Stomach (tissue), 9 donors: ENCODE data around the gene TUBB2B. TPM values are rescaled to one million over a fixed set of nuclear protein-coding genes. Genes with fewer than 3 reads are reported as not detected.

Experiments used
- DNase-seq, 2 donors: peaks; one replicate each; pipeline versions ENCODE4 v3.0.0 to v3.0.0-alpha.2; 2013 to 2019
- H3K27ac ChIP-seq, 5 donors: fragments of 200-600 bp in 4 of 5; sonication (generic) in 4 of 5; one replicate each; pipeline ENCODE4 v1.5.1; 2013 to 2019; ENCODE audit warnings: mild to moderate bottlenecking in 1 of 5, moderate library complexity in 1 of 5
- H3K27me3 ChIP-seq, 3 donors: fragments of 200-600 bp; sonication (generic); one replicate each; pipeline ENCODE4 v1.5.1; 2017 to 2019; ENCODE audit warnings: mixed run types in 1 of 3
- H3K36me3 ChIP-seq, 4 donors: fragments of 200-600 bp; sonication (generic); 1 replicate in 3 of 4; 2 replicates in 1 of 4; pipeline ENCODE4 v1.5.1; 2016 to 2019
- H3K4me1 ChIP-seq, 4 donors: fragments of 200-600 bp; sonication (generic); one replicate each; pipeline ENCODE4 v1.5.1; 2016 to 2019
- H3K4me3 ChIP-seq, 4 donors: fragments of 200-600 bp; sonication (generic) in 3 of 4; one replicate each; pipeline ENCODE4 v1.5.1; 2016 to 2019; ENCODE audit warnings: mild to moderate bottlenecking in 1 of 4
- H3K9me3 ChIP-seq, 4 donors: fragments of 200-600 bp; sonication (generic); one replicate each; pipeline ENCODE4 v1.5.1; 2016 to 2019
- EP300 ChIP-seq: sonication (generic); formaldehyde crosslinking; IDR thresholded peaks from one replicate; pipeline ENCODE4 v1.6.1; 2017; ENCODE audit warnings: antibody characterized with exemption
- POLR2A ChIP-seq, 4 donors: fragments of 450-650 bp; IDR thresholded peaks; one replicate each; pipeline ENCODE4 v1.6.1; 2016; ENCODE audit warnings: antibody characterized with exemption in 4 of 4, control low read depth in 2 of 4, mild to moderate bottlenecking in 1 of 4, moderate library complexity in 1 of 4
- POLR2AphosphoS5 ChIP-seq, 3 donors: sonication (generic); formaldehyde crosslinking; IDR thresholded peaks; one replicate each; pipeline ENCODE4 v1.6.1; 2016; ENCODE audit warnings: antibody characterized with exemption in 3 of 3
- WGBS, 5 donors: extraction: QIAGEN DNeasy Blood & Tissue Kit in 3 of 5; methylation state at CpG; one replicate each; pipeline versions ENCODE4 v1.1.5 to v1.1.7; 2013 to 2018; 5-methylcytosine and 5-hydroxymethylcytosine counted together
- intact Hi-C: fragments of 100-400 bp; cut with DNase I; formaldehyde crosslinking; loops from one replicate; pipeline ENCODE4 v1.15.1; 2023; ENCODE audit warnings: low total_unique reads
- polyA plus RNA-seq, 3 donors: library from polyadenylated mRNA; stranded (reverse); fragments of 200-250 nt; gene quantifications; one replicate each; pipeline ENCODE4 v1.2.3, GENCODE V29; 2013
- total RNA-seq, 5 donors: library from RNA; depleted of rRNA; stranded (reverse); fragments of >200 nt; gene quantifications; one replicate each; pipeline versions ENCODE4 v1.1.0 to v1.2.3, GENCODE V29; 2014 to 2016
- TF ChIP-seq, protein P1 (sequence below), 7 experiments: fragments of 450-650 bp in 4 of 7; fragments of 200-600 bp in 3 of 7; sonication (generic) in 3 of 7; IDR thresholded peaks; one replicate each; pipeline ENCODE4 v1.5.1; 2016 to 2019; ENCODE audit warnings: antibody characterized with exemption in 7 of 7, control low read depth in 2 of 7, mild to moderate bottlenecking in 1 of 7
- donor health status: healthy with polysubstance abuse.
- donor health status: Bipolar disorder and iron deficiency.
- donor health status: healthy.

TUBB2B gene
- total and polyA plus RNA-seq, 8 donors, result 1.4 to 31.4 (median 4.4) TPM; not detected in 2

DNA sequence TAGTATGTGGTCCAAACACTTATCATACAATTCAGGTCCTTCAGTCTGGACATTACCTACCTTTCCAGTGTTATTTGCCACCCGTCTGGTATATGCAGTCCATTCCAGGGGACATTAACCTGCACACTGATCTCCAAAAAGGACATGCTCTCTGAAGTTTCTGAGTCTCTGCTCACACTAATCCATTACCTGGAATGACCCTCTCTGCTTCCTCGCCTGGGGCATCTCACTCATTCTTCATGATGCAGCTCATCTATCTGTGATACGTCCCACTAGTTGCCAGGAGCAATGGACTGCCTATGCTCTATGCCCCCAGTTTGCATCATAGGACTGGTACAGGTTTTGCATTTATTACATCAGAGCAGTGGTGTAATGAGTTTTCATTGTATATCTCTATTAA is 5.9 kb upstream of the TUBB2B start:
- WGBS, 5 donors, result 85 to 88% (median 86%) methylated on average over 3 of the region's 3 CpGs
- intact Hi-C loops, result no loop called here
- H3K4me3 ChIP-seq, result no peak overlapping the region
- DNase-seq, result no peak
- peaks cover 9 to 94% (median 67%) of the 10 kb centered on the region in 3 donors for H3K27me3 ChIP-seq
- H3K4me1 ChIP-seq, result peaks cover 21 to 42% (median 37%) of the 10 kb centered on the region in 4 donors
- no peak for TF ChIP-seq POLR2A (IDR thresholded peaks at IDR 0.05)
- no peak for TF ChIP-seq POLR2AphosphoS5 (IDR thresholded peaks at IDR 0.05)
- TF ChIP-seq, protein P1, sequence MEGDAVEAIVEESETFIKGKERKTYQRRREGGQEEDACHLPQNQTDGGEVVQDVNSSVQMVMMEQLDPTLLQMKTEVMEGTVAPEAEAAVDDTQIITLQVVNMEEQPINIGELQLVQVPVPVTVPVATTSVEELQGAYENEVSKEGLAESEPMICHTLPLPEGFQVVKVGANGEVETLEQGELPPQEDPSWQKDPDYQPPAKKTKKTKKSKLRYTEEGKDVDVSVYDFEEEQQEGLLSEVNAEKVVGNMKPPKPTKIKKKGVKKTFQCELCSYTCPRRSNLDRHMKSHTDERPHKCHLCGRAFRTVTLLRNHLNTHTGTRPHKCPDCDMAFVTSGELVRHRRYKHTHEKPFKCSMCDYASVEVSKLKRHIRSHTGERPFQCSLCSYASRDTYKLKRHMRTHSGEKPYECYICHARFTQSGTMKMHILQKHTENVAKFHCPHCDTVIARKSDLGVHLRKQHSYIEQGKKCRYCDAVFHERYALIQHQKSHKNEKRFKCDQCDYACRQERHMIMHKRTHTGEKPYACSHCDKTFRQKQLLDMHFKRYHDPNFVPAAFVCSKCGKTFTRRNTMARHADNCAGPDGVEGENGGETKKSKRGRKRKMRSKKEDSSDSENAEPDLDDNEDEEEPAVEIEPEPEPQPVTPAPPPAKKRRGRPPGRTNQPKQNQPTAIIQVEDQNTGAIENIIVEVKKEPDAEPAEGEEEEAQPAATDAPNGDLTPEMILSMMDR (IDR thresholded peaks at IDR 0.05), result no peak
- TF ChIP-seq EP300, result no peak
- no peaks in the 10 kb centered on the region for H3K9me3 ChIP-seq
- H3K36me3 ChIP-seq, result no peaks in the 10 kb centered on the region
- H3K27ac ChIP-seq, result no peak overlapping the region

DNA sequence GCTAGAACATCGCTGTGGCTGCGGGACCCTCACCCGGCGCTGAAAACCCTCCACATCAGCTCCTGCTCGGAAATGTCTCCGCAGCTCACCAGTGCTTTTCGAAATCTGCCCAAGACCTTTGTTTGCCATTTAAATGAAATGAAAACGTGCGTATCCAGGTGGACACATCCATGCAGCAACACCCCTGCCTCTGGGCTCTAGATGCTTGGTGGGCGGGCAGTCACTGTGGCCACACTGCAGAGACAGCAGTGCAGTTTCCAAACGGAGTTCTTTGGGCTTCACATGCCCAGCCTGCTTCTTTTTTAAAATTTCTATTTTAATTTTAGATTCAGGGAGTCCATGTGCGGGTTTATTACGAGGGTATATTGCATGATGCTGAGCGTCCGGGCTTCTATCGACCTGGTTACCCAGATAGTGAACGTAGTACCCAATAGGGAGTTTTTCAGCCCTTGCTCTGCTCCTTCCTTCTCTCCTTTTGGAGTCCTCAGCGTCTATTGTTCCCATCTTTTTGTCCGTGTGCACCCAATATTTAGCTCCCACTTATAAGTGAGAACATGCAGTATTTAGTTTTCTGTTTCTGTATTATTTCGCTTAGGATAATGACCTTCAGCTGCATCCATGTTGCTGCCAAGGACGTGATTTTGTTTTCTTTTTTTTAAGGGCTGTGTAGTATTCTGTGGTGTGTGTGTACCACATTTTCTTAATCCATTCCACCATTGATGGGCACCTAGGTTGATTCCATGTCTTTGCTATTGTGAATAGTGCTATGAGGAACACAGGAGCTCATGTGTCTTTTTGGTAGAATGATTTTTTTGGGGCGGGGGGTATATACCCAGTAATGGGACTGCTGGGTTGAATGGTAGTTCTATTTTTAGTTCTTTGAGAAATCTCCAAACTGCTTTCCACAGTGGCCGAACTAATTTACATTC is 4.8 kb upstream of the TUBB2B start:
- TF ChIP-seq, protein P1 (IDR thresholded peaks at IDR 0.05), result no peak
- TF ChIP-seq POLR2AphosphoS5 (IDR thresholded peaks at IDR 0.05) (no peak), POLR2A (IDR thresholded peaks at IDR 0.05) (no peak), EP300 (no peak)
- H3K27ac ChIP-seq, result peak overlapping the region in 4 of 5 donors; percentile 65 to 79 (median 74)
- peak overlapping the region; percentile 50 to 66 (median 56) for H3K4me3 ChIP-seq
- 21 to 26% (median 23%) methylated on average over 23 of the region's 23 CpGs for WGBS, 5 donors
- H3K4me1 ChIP-seq, result peaks cover 31 to 52% (median 48%) of the 10 kb centered on the region in 4 donors
- H3K36me3 ChIP-seq, result no peaks in the 10 kb centered on the region
- intact Hi-C loops, result no loop called here
- H3K27me3 ChIP-seq, result peaks cover 18 to 94% (median 78%) of the 10 kb centered on the region in 3 donors
- DNase-seq, result peak in 1 of 2 donors; percentile 42
- no peaks in the 10 kb centered on the region for H3K9me3 ChIP-seq

GRCh38 chr6:3231247-3232016 is 4.0 kb upstream of the TUBB2B start:
- intact Hi-C loops, result no loop called here
- H3K4me3 ChIP-seq, result peak overlapping the region; percentile 50 to 66 (median 56)

DNA sequence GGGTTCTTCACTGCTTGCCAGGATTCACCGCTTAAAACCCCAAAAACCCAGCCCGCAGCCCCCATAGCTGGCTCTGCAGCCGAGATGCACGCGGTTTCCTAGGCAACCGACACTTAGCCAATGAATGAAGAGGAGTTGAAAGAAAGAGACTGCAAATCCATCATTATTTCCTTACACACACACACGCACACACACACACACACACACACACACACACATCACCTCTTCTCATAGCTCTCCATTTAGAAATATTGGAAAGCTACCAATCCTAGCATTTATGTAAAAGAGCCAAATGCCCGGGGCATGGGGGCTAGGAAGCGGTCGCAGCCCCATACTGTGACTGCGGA is 3.4 kb upstream of the TUBB2B start:
- no peaks in the 10 kb centered on the region for H3K36me3 ChIP-seq
- intact Hi-C loops, result no loop called here
- H3K4me1 ChIP-seq, result peaks cover 40 to 62% (median 57%) of the 10 kb centered on the region in 4 donors
- peak overlapping the region; percentile 50 to 66 (median 56) for H3K4me3 ChIP-seq
- peak in 1 of 2 donors; percentile 84 for DNase-seq
- WGBS, 5 donors, result 1 to 5% (median 3%) methylated on average over 11 of the region's 11 CpGs
- H3K27ac ChIP-seq, result peak overlapping the region in 4 of 5 donors; percentile 65 to 79 (median 74)
- peaks cover 22 to 99% (median 91%) of the 10 kb centered on the region in 3 donors for H3K27me3 ChIP-seq
- H3K9me3 ChIP-seq, result no peaks in the 10 kb centered on the region
- TF ChIP-seq POLR2AphosphoS5 (IDR thresholded peaks at IDR 0.05), result no peak
- no peak for TF ChIP-seq POLR2A (IDR thresholded peaks at IDR 0.05)
- TF ChIP-seq, protein P1 (IDR thresholded peaks at IDR 0.05), result no peak
- TF ChIP-seq EP300, result no peak

More at GRCh38 chr6:3231247-3232016, 4.0 kb upstream of the TUBB2B start:
- H3K27ac ChIP-seq, result peak overlapping the region; percentile 37 to 79 (median 70)
- H3K9me3 ChIP-seq, result no peaks in the 10 kb centered on the region
- no peaks in the 10 kb centered on the region for H3K36me3 ChIP-seq
- TF ChIP-seq POLR2A (IDR thresholded peaks at IDR 0.05) (no peak), POLR2AphosphoS5 (IDR thresholded peaks at IDR 0.05) (peak in 2 of 3 donors; percentile 36 to 39)
- peak; percentile 82 to 95 for DNase-seq
- peaks cover 22 to 99% (median 86%) of the 10 kb centered on the region in 3 donors for H3K27me3 ChIP-seq
- peaks cover 40 to 60% (median 56%) of the 10 kb centered on the region in 4 donors for H3K4me1 ChIP-seq
- 1 to 2% (median 1%) methylated on average over 37 to 47 of the region's 47 CpGs for WGBS, 5 donors
